GM23338 (cell line): ENCODE data around the gene EVC2. TPM values are rescaled to one million over a fixed set of nuclear protein-coding genes. Genes with fewer than 3 reads are reported as not detected.

ENCODE experiments used
- ATAC-seq: fragments of 200-7000 bp; cut with Tn5 transposase; 3 replicates; pipeline ENCODE4 v1.9.1; 2020
- DNase-seq: peaks from one replicate; pipeline ENCODE4 v3.0.0-alpha.2; 2015; ENCODE audit warnings: low spot score
- H2AFZ ChIP-seq: fragments of 200-600 bp; sonication (generic); 2 replicates; pipeline ENCODE4 v1.8.0; 2016; ENCODE audit warnings: antibody characterized with exemption, mild to moderate bottlenecking, moderate library complexity
- H3F3A ChIP-seq: fragments of 200-600 bp; sonication (generic); replicated peaks from 2 replicates; pipeline ENCODE4 v1.8.0; 2017; ENCODE audit warnings: antibody characterized with exemption, mixed run types, low read depth
- H3K27ac ChIP-seq: fragments of 200-600 bp; sonication (generic); 2 replicates; pipeline ENCODE4 v1.6.1; 2016; ENCODE audit warnings: low read depth
- H3K27me3 ChIP-seq: fragments of 200-600 bp; sonication (generic); 2 replicates; pipeline ENCODE4 v1.8.0; 2016; ENCODE audit warnings: mild to moderate bottlenecking, mixed run types, moderate library complexity; ENCODE audit not compliant: insufficient read depth
- H3K36me3 ChIP-seq: fragments of 200-600 bp; sonication (generic); 2 replicates; pipeline ENCODE4 v1.8.0; 2016; ENCODE audit warnings: mild to moderate bottlenecking; ENCODE audit not compliant: insufficient read depth
- H3K4me1 ChIP-seq: fragments of 200-600 bp; sonication (generic); 2 replicates; pipeline ENCODE4 v1.8.0; 2016; ENCODE audit warnings: mild to moderate bottlenecking, moderate library complexity; ENCODE audit not compliant: insufficient read depth
- H3K4me2 ChIP-seq: fragments of 200-600 bp; sonication (generic); 2 replicates; pipeline ENCODE4 v1.7.1; 2017; ENCODE audit warnings: mixed run types
- H3K4me3 ChIP-seq: fragments of 200-600 bp; sonication (generic); 2 replicates; pipeline ENCODE4 v1.6.1; 2016; ENCODE audit warnings: mixed run types
- H3K79me2 ChIP-seq: fragments of 200-600 bp; sonication (generic); replicated peaks from 2 replicates; pipeline ENCODE4 v1.8.0; 2017; ENCODE audit warnings: mild to moderate bottlenecking; ENCODE audit not compliant: insufficient read depth
- H3K9me2 ChIP-seq: fragments of 200-600 bp; sonication (generic); 2 replicates; pipeline ENCODE4 v1.8.0; 2017; ENCODE audit not compliant: insufficient read depth
- H4K20me1 ChIP-seq: fragments of 200-600 bp; sonication (generic); replicated peaks from 2 replicates; pipeline ENCODE4 v1.8.0; 2017; ENCODE audit warnings: mild to moderate bottlenecking; ENCODE audit not compliant: insufficient read depth
- H3K27ac Mint-ChIP-seq: 2 replicates; pipeline ENCODE4 v1.8.0; 2020; ENCODE audit warnings: inconsistent platforms, mild to moderate bottlenecking, moderate library complexity, mixed read lengths
- H3K27me3 Mint-ChIP-seq: 3 replicates; pipeline ENCODE4 v1.8.0; 2022; ENCODE audit warnings: low read depth, mild to moderate bottlenecking, moderate library complexity, mixed read lengths, inconsistent platforms; ENCODE audit not compliant: insufficient read depth, poor library complexity
- H3K36me3 Mint-ChIP-seq: 3 replicates; pipeline ENCODE4 v1.8.0; 2021; ENCODE audit warnings: low read depth, mild to moderate bottlenecking, inconsistent platforms, moderate library complexity, mixed read lengths
- H3K4me1 Mint-ChIP-seq: 3 replicates; pipeline ENCODE4 v1.8.0; 2020; ENCODE audit warnings: mild to moderate bottlenecking, inconsistent platforms, mixed read lengths
- H3K4me3 Mint-ChIP-seq: 3 replicates; pipeline ENCODE4 v1.8.0; 2021; ENCODE audit warnings: moderate library complexity, mild to moderate bottlenecking, inconsistent platforms, mixed read lengths
- H3K9me3 Mint-ChIP-seq: 3 replicates; pipeline ENCODE4 v1.8.0; 2020; ENCODE audit warnings: moderate library complexity, mild to moderate bottlenecking, inconsistent platforms, mixed read lengths
- CREB1 ChIP-seq: fragments of 250-450 bp; sonication (Bioruptor Pico); IDR thresholded peaks from 2 replicates; pipeline ENCODE4 v1.5.0; 2020; ENCODE audit warnings: low read depth, mild to moderate bottlenecking, moderate library complexity
- EZH2phosphoT487 ChIP-seq: fragments of 200-600 bp; sonication (generic); IDR thresholded peaks from one replicate; pipeline ENCODE4 v1.8.1; 2018; ENCODE audit warnings: antibody characterized with exemption; ENCODE audit not compliant: unreplicated experiment
- POLR2AphosphoS5 ChIP-seq: IDR thresholded peaks from 2 replicates; pipeline ENCODE4 v1.6.1; 2016; ENCODE audit warnings: antibody characterized with exemption, low read depth
- STAT1 ChIP-seq: IDR thresholded peaks from one replicate; pipeline ENCODE4 v1.6.1; 2016; ENCODE audit warnings: antibody characterized with exemption; ENCODE audit not compliant: unreplicated experiment
- ZNF114 ChIP-seq: fragments of 250-450 bp; sonication (Bioruptor Pico); IDR thresholded peaks from 2 replicates; pipeline ENCODE4 v1.5.0; 2020; ENCODE audit warnings: mild to moderate bottlenecking, moderate library complexity
- ZNF331 ChIP-seq: fragments of 250-450 bp; sonication (Bioruptor Pico); IDR thresholded peaks from 2 replicates; pipeline ENCODE4 v1.5.0; 2020; ENCODE audit warnings: low read depth, mild to moderate bottlenecking, moderate library complexity
- polyA plus RNA-seq: library from polyadenylated mRNA; unstranded; fragments of >200 nt; fragmentation: Nextera tagmentation; extraction: Ambion mirVana; gene quantifications from 2 replicates; pipeline ENCODE4 v1.2.1, GENCODE V29; 2016
- total RNA-seq: library from RNA; depleted of rRNA; stranded (reverse); fragments of >200 nt; shearing (Covaris generic); gene quantifications from 2 replicates; pipeline ENCODE4 v1.2.3, GENCODE V29; 2014
- TF ChIP-seq, protein P1 (sequence below), 2 experiments: fragments of 200-600 bp in 1 of 2; sonication (generic) in 1 of 2; conservative IDR thresholded peaks; 2 replicates each; pipeline versions ENCODE4 v1.5.1 to v1.6.1; 2016 to 2017; ENCODE audit warnings: antibody characterized with exemption in 2 of 2, low read depth in 2 of 2, mild to moderate bottlenecking in 2 of 2, moderate library complexity in 1 of 2
- TF ChIP-seq, protein P2 (sequence below): IDR thresholded peaks from one replicate; pipeline ENCODE4 v1.6.1; 2018; ENCODE audit warnings: antibody characterized with exemption; ENCODE audit not compliant: unreplicated experiment

Gene EVC2
- total and polyA plus RNA-seq, 2 experiments from 2014 or later: 3.4 to 11.5 TPM

DNA sequence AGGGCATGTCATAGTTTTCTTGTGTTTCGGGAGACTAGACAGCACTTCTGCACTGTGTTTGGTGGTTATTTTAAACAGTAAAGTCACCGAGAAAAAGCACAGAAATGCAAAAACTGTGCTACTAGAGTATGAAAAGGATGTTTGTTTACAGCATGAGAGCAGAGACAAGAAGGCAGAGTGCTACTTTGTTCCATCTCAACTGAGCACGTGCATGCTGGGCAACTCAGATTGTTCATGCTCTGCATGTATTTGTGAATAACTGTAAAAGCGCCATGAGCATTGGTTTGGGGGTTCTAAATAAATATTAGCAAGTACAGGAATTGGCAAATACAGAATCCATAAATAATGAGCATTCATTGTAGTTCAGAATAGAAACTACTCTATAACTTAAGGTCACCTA lies 10.1 kb upstream of the EVC2 start:
- H3K4me1 Mint-ChIP-seq: peaks cover 14% of the 10 kb centered on the region
- Histone ChIP-seq H2AFZ (no peak overlapping the region), H3K9me2 (no peaks in the 10 kb centered on the region), H3K4me2 (no peak overlapping the region), H3K27ac (no peak overlapping the region), H3F3A (no peaks in the 10 kb centered on the region), H3K36me3 (no peaks in the 10 kb centered on the region), H3K4me1 (no peaks in the 10 kb centered on the region), H3K79me2 (peaks cover 5% of the 10 kb centered on the region; the same call in 1 of the 2 replicates), H4K20me1 (no peaks in the 10 kb centered on the region; the same call in none of the 2 replicates), H3K4me3 (no peak overlapping the region), H3K27me3 (no peaks in the 10 kb centered on the region)
- TF ChIP-seq, protein P1, sequence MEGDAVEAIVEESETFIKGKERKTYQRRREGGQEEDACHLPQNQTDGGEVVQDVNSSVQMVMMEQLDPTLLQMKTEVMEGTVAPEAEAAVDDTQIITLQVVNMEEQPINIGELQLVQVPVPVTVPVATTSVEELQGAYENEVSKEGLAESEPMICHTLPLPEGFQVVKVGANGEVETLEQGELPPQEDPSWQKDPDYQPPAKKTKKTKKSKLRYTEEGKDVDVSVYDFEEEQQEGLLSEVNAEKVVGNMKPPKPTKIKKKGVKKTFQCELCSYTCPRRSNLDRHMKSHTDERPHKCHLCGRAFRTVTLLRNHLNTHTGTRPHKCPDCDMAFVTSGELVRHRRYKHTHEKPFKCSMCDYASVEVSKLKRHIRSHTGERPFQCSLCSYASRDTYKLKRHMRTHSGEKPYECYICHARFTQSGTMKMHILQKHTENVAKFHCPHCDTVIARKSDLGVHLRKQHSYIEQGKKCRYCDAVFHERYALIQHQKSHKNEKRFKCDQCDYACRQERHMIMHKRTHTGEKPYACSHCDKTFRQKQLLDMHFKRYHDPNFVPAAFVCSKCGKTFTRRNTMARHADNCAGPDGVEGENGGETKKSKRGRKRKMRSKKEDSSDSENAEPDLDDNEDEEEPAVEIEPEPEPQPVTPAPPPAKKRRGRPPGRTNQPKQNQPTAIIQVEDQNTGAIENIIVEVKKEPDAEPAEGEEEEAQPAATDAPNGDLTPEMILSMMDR (conservative IDR thresholded peaks at IDR 0.05; ENCODE audit: low read depth in 2 of 2): no peak
- TF ChIP-seq CREB1 (CRISPR knock-in tag) (no peak), EZH2phosphoT487 (no peak)
- peaks cover 21% of the 10 kb centered on the region for H3K36me3 Mint-ChIP-seq
- no peak for ATAC-seq
- no peak overlapping the region for H3K27ac Mint-ChIP-seq
- DNase-seq: no peak
- H3K9me3 Mint-ChIP-seq: peaks cover 8% of the 10 kb centered on the region
- no peak overlapping the region for H3K4me3 Mint-ChIP-seq
- H3K27me3 Mint-ChIP-seq: no peaks in the 10 kb centered on the region

DNA sequence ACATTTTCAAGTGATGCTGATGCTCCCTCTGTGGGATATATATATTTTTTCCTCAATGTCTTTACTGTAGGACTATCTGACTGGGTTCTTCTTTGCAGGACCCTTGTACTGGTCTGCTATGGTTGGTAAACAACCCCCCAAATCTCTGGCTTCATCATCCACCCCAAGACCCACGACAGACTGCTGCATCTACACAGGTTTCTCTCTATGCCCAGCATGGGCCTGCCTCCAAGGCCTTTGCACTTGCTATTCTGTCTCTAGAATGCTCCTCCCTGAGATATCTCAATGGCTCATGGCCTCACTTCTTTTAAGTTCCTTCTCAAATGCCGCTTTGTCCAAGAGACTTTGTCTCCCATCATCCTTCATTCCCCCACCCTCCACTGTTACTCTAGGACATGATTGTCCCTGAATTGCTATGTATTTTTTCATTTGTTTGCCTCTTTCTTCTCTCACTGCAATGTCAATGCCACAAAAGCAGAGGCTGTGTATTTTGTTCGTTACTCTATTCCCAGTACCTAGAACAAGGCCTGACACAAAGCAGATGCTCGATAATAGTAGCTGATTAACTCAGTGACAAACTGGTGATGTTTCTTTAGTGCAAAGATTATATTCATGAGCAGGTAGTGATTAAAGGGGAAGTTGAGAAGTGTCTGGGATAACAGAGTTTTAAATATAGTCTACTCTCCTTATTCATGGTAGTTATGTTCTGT lies 9.2 kb upstream of the EVC2 start:
- H3F3A ChIP-seq: no peaks in the 10 kb centered on the region
- peaks cover 8% of the 10 kb centered on the region for H3K9me3 Mint-ChIP-seq
- H3K79me2 ChIP-seq: peaks cover 5% of the 10 kb centered on the region; the same call in 1 of the 2 replicates
- H2AFZ ChIP-seq: no peak overlapping the region
- DNase-seq (no peak), ATAC-seq (no peak)
- H3K9me2 ChIP-seq: no peaks in the 10 kb centered on the region
- no peak overlapping the region for H3K27ac Mint-ChIP-seq
- H3K4me1 Mint-ChIP-seq: peaks cover 14% of the 10 kb centered on the region
- no peak overlapping the region for H3K4me3 Mint-ChIP-seq
- H3K36me3 Mint-ChIP-seq: peaks cover 21% of the 10 kb centered on the region
- no peaks in the 10 kb centered on the region; the same call in none of the 2 replicates for H4K20me1 ChIP-seq
- no peaks in the 10 kb centered on the region; the same call in 1 of the 2 replicates for H3K4me1 ChIP-seq
- H3K27me3 Mint-ChIP-seq: peaks cover 2% of the 10 kb centered on the region
- H3K36me3 ChIP-seq: no peaks in the 10 kb centered on the region
- H3K4me2 ChIP-seq: no peak overlapping the region
- no peak overlapping the region for H3K4me3 ChIP-seq
- no peak overlapping the region for H3K27ac ChIP-seq
- H3K27me3 ChIP-seq: peaks cover 7% of the 10 kb centered on the region
- TF ChIP-seq ZNF114 (CRISPR knock-in tag) (no peak), EZH2phosphoT487 (no peak), STAT1 (no peak), POLR2AphosphoS5 (no peak), ZNF331 (no peak)
- TF ChIP-seq, protein P2, sequence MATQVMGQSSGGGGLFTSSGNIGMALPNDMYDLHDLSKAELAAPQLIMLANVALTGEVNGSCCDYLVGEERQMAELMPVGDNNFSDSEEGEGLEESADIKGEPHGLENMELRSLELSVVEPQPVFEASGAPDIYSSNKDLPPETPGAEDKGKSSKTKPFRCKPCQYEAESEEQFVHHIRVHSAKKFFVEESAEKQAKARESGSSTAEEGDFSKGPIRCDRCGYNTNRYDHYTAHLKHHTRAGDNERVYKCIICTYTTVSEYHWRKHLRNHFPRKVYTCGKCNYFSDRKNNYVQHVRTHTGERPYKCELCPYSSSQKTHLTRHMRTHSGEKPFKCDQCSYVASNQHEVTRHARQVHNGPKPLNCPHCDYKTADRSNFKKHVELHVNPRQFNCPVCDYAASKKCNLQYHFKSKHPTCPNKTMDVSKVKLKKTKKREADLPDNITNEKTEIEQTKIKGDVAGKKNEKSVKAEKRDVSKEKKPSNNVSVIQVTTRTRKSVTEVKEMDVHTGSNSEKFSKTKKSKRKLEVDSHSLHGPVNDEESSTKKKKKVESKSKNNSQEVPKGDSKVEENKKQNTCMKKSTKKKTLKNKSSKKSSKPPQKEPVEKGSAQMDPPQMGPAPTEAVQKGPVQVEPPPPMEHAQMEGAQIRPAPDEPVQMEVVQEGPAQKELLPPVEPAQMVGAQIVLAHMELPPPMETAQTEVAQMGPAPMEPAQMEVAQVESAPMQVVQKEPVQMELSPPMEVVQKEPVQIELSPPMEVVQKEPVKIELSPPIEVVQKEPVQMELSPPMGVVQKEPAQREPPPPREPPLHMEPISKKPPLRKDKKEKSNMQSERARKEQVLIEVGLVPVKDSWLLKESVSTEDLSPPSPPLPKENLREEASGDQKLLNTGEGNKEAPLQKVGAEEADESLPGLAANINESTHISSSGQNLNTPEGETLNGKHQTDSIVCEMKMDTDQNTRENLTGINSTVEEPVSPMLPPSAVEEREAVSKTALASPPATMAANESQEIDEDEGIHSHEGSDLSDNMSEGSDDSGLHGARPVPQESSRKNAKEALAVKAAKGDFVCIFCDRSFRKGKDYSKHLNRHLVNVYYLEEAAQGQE: no peak
- TF ChIP-seq, protein P1 (conservative IDR thresholded peaks at IDR 0.05; ENCODE audit: low read depth in 2 of 2): no peak
